Measurements from ENCODE around the gene EFCAB8.
"Not testable (repeated sequence)": the region's sequence is repeated elsewhere in the genome, so short reads cannot be mapped to it uniquely, and the experiment has no call there.

The EFCAB8 gene

DNA sequence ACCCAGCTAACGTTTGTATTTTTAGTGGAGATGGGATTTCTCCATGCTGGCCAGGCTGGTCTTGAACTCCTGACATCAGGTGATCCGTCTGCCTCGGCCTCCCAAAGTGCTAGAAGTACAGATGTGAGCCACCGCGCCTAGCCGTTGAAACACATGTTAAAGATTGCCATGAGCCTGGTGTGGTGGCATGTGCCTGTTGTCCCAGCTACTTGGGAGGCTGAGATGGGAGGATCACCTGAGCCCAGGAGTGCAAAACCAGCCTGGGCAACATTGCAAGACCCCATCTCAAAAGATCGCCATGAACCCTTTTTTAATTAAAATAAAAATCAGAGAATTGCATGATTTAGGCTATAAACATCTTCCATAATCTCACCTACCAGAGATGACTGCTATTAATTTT, 2.7 kb downstream of the EFCAB8 start:
- Histone ChIP-seq H3K36me3 (replicated peaks; ENCODE audit: insufficient read depth, low read length) (no peaks in the 10 kb centered on the region), H3K27ac (ENCODE audit: low read length) (no peak overlapping the region), H3K9me2 (replicated peaks; ENCODE audit: insufficient read depth, low read length) (no peaks in the 10 kb centered on the region), H2AFZ (ENCODE audit: low read length) (no peak overlapping the region), H3F3A (ENCODE audit: insufficient read depth, low read length) (no peaks in the 10 kb centered on the region), H4K20me1 (ENCODE audit: insufficient read depth, low read length) (no peaks in the 10 kb centered on the region), H3K9ac (ENCODE audit: low read length) (no peak overlapping the region), H3K4me2 (ENCODE audit: low read depth, low read length) (no peak overlapping the region), H3K4me1 (ENCODE audit: low read length) (no peaks in the 10 kb centered on the region; the same call in 1 of the 2 replicates), H3K27me3 (replicated peaks; ENCODE audit: insufficient read depth, low read length) (no peaks in the 10 kb centered on the region), H3K9me3 (replicated peaks; ENCODE audit: insufficient read depth, low read length) (no peaks in the 10 kb centered on the region), H3K4me3 (ENCODE audit: low read length) (no peak overlapping the region), H3K79me2 (ENCODE audit: low read length) (no peaks in the 10 kb centered on the region)
- no peak for DNase-seq
- TF ChIP-seq EZH2 (optimal IDR thresholded peaks at IDR 0.05; ENCODE audit: low read depth, low read length) = no peak
- TF ChIP-seq EZH2phosphoT487 (IDR thresholded peaks at IDR 0.05; ENCODE audit: low read length) = no peak
- TF ChIP-seq, protein P1, sequence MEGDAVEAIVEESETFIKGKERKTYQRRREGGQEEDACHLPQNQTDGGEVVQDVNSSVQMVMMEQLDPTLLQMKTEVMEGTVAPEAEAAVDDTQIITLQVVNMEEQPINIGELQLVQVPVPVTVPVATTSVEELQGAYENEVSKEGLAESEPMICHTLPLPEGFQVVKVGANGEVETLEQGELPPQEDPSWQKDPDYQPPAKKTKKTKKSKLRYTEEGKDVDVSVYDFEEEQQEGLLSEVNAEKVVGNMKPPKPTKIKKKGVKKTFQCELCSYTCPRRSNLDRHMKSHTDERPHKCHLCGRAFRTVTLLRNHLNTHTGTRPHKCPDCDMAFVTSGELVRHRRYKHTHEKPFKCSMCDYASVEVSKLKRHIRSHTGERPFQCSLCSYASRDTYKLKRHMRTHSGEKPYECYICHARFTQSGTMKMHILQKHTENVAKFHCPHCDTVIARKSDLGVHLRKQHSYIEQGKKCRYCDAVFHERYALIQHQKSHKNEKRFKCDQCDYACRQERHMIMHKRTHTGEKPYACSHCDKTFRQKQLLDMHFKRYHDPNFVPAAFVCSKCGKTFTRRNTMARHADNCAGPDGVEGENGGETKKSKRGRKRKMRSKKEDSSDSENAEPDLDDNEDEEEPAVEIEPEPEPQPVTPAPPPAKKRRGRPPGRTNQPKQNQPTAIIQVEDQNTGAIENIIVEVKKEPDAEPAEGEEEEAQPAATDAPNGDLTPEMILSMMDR (IDR thresholded peaks at IDR 0.05; ENCODE audit: low read length) = no peak

DNA sequence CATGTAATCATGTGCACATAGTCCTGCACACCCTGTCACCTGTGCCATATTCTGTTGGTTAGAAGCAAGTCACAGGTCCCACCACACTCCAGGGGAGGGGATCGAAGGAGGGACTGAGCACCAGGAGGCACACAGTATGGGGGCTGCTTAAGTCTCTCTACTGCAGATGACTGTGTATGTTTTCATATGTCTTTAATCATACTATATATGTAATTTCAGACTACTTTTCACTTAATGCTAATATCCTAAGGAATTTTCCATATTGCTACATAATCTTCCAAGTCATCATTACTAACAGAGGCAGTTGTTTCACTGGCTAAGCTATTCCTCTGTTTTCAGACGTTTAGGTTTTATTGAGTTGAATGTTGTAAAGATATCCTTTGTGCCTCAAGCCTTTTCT, 10.8 kb downstream of the EFCAB8 start:
- no peaks in the 10 kb centered on the region for H3F3A ChIP-seq (ENCODE audit: insufficient read depth, low read length)
- no peaks in the 10 kb centered on the region for H4K20me1 ChIP-seq (ENCODE audit: insufficient read depth, low read length)
- no peaks in the 10 kb centered on the region for H3K36me3 ChIP-seq (replicated peaks; ENCODE audit: insufficient read depth, low read length)
- H3K27ac ChIP-seq (ENCODE audit: low read length) = no peak overlapping the region
- DNase-seq = no peak
- no peak overlapping the region for H2AFZ ChIP-seq (ENCODE audit: low read length)
- TF ChIP-seq EZH2 (optimal IDR thresholded peaks at IDR 0.05; ENCODE audit: low read depth, low read length) (no peak), EZH2phosphoT487 (IDR thresholded peaks at IDR 0.05; ENCODE audit: low read length) (no peak)
- TF ChIP-seq, protein P1 (IDR thresholded peaks at IDR 0.05; ENCODE audit: low read length) = no peak
- H3K79me2 ChIP-seq (ENCODE audit: low read length) = no peaks in the 10 kb centered on the region
- no peak overlapping the region for H3K9ac ChIP-seq (ENCODE audit: low read length)
- H3K9me3 ChIP-seq (replicated peaks; ENCODE audit: insufficient read depth, low read length) = no peaks in the 10 kb centered on the region
- H3K4me3 ChIP-seq (ENCODE audit: low read length) = no peak overlapping the region
- H3K4me1 ChIP-seq (ENCODE audit: low read length) = no peaks in the 10 kb centered on the region
- H3K4me2 ChIP-seq (ENCODE audit: low read depth, low read length) = no peak overlapping the region
- no peaks in the 10 kb centered on the region for H3K9me2 ChIP-seq (replicated peaks; ENCODE audit: insufficient read depth, low read length)
- no peaks in the 10 kb centered on the region for H3K27me3 ChIP-seq (replicated peaks; ENCODE audit: insufficient read depth, low read length)

DNA sequence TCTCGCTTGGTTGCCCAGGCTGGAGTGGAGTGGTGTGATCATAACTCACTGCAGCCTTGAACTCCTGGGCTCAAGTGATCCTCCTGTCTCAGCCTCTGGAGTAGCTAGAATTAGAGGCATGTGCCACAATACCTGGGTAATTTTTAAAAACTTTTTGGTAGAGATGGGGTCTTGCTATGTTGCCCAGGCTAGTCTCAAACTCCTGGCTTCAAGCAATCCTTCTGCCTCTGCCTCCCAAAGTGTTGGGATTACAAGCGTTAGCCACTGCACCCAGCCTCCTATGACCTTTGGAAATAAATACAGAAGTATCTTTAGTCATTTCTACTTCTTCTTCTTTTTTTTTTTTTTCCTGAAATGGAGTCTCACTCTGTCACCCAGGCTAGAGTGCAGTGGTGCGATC, 11.8 kb downstream of the EFCAB8 start:
- not testable (repeated sequence) for H3K9me3 ChIP-seq (replicated peaks; ENCODE audit: insufficient read depth, low read length); DNase-seq; H3K9ac ChIP-seq (ENCODE audit: low read length); H3F3A ChIP-seq (ENCODE audit: insufficient read depth, low read length); H3K36me3 ChIP-seq (replicated peaks; ENCODE audit: insufficient read depth, low read length); H3K4me3 ChIP-seq (ENCODE audit: low read length); H2AFZ ChIP-seq (ENCODE audit: low read length); H3K4me2 ChIP-seq (ENCODE audit: low read depth, low read length); H3K27me3 ChIP-seq (replicated peaks; ENCODE audit: insufficient read depth, low read length); H3K79me2 ChIP-seq (ENCODE audit: low read length); H3K27ac ChIP-seq (ENCODE audit: low read length); H4K20me1 ChIP-seq (ENCODE audit: insufficient read depth, low read length); H3K9me2 ChIP-seq (replicated peaks; ENCODE audit: insufficient read depth, low read length); H3K4me1 ChIP-seq (ENCODE audit: low read length)

DNA sequence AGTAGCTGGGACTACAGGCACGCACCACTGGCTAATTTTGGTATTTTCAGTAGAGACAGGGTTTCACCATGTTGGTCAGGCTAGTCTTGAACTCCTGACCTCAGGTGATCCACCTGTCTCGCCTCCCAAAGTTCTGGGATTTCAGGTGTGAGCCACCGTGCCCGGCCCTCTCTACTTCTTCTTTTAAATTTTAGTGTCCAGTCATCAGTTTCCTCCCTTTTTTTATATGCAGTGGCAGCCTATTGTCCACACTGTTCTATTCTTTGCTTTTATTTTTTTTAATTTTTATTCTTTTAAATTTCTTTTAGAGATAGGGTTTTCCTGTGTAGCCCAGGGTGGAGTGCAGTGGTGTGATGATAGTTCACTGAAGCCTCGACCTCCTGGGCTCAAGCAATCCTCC, 12.3 kb downstream of the EFCAB8 start:
- Histone ChIP-seq H3F3A (ENCODE audit: insufficient read depth, low read length) (no peaks in the 10 kb centered on the region), H3K9me2 (replicated peaks; ENCODE audit: insufficient read depth, low read length) (no peaks in the 10 kb centered on the region), H3K36me3 (replicated peaks; ENCODE audit: insufficient read depth, low read length) (no peaks in the 10 kb centered on the region), H3K9ac (ENCODE audit: low read length) (no peak overlapping the region), H3K27me3 (replicated peaks; ENCODE audit: insufficient read depth, low read length) (no peaks in the 10 kb centered on the region), H3K27ac (ENCODE audit: low read length) (no peak overlapping the region), H3K79me2 (ENCODE audit: low read length) (no peaks in the 10 kb centered on the region), H2AFZ (ENCODE audit: low read length) (no peak overlapping the region), H3K4me2 (ENCODE audit: low read depth, low read length) (no peak overlapping the region), H3K4me1 (ENCODE audit: low read length) (no peaks in the 10 kb centered on the region), H3K4me3 (ENCODE audit: low read length) (no peak overlapping the region), H3K9me3 (replicated peaks; ENCODE audit: insufficient read depth, low read length) (no peaks in the 10 kb centered on the region), H4K20me1 (ENCODE audit: insufficient read depth, low read length) (no peaks in the 10 kb centered on the region)
- DNase-seq = no peak
- TF ChIP-seq EZH2 (optimal IDR thresholded peaks at IDR 0.05; ENCODE audit: low read depth, low read length) (no peak), EZH2phosphoT487 (IDR thresholded peaks at IDR 0.05; ENCODE audit: low read length) (no peak)
- TF ChIP-seq, protein P1 (IDR thresholded peaks at IDR 0.05; ENCODE audit: low read length) = no peak
